ENCODE results near the gene COL18A1. TPM values are rescaled to one million over a fixed set of nuclear protein-coding genes. Genes with fewer than 3 reads are reported as not detected.

Gene COL18A1
- total and polyA plus RNA-seq, 2 of the 8 experiments (the other 6 are each of a cell fraction or from before 2014, with no cell fraction given) = 145 to 201 TPM

DNA sequence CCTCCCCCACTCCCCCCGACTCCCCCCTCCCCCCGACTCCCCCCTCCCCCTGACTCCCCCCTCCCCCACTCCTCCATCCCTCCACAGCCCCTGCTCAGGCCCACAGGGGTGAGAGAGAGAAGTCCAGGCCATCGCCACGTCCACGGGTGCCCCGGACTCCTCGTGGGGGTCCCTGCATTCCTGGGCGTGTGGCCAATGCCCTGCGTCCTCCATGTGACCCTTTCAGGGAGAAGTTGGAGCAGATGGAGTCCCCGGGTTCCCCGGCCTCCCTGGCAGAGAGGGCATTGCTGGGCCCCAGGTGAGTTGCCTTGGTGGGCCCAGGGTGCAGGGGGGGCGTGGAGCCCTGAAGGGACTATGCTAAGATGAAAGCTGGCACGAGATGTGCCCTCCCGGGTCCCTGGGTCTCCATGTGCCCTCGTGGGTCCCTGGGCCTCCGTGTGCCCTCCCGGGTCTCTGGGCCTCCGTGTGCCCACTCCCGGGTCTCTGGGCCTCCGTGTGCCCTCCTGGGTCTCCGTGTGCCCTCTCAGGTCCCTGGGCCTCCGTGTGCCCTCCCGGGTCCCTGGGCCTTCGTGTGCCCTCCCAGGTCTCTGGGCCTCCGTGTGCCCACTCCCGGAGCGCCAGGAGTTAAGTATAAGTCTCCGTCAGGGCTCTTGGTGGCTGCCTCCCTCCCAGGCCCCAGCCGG, 85.2 kb downstream of the COL18A1 start:
- Histone ChIP-seq H3K9ac (replicated peaks in 1 of 4; ENCODE audit: extremely low read depth in 1 of 4, low read depth in 3 of 4, low read length in 3 of 4) (no peak overlapping the region), H3K27ac (ENCODE audit: low read depth, low read length) (no peak overlapping the region), H3K9me3 (ENCODE audit: insufficient read depth in 2 of 2, low read depth in 1 of 2, low read length in 1 of 2) (no peaks in the 10 kb centered on the region), H3K27me3 (replicated peaks in 1 of 4; ENCODE audit: control insufficient read depth in 3 of 4, extremely low read depth in 1 of 4, insufficient read depth in 3 of 4, low read length in 3 of 4) (no peaks in the 10 kb centered on the region), H3K56ac (replicated peaks; ENCODE audit: insufficient read length, low read depth, low read length) (no peak overlapping the region), H4K91ac (replicated peaks; ENCODE audit: insufficient read length, low read length) (no peak overlapping the region), H2AK5ac (ENCODE audit: low read depth, low read length) (no peak overlapping the region), H2BK15ac (ENCODE audit: low read length) (no peak overlapping the region), H3K4me1 (replicated peaks in 1 of 4; ENCODE audit: control insufficient read depth in 3 of 4, insufficient read depth in 4 of 4, low read length in 3 of 4) (peaks cover 0 to 18% (median 14%) of the 10 kb centered on the region in 4 experiments; a peak in 6 of 7 replicates), H3K36me3 (ENCODE audit: control insufficient read depth in 2 of 4, insufficient read depth in 4 of 4, low read length in 3 of 4) (peaks cover 0 to 39% (median 6%) of the 10 kb centered on the region in 4 experiments; a peak in 6 of 8 replicates), H2AFZ (ENCODE audit: low read length) (no peak overlapping the region), H3K23me2 (ENCODE audit: low read depth, low read length) (no peaks in the 10 kb centered on the region), H4K8ac (ENCODE audit: extremely low read depth, insufficient read depth, low read length) (no peak overlapping the region), H4K5ac (ENCODE audit: insufficient read length, low read depth, low read length) (no peak overlapping the region), H3K14ac (ENCODE audit: insufficient read length) (no peak overlapping the region), H3K79me1 (ENCODE audit: low read depth, low read length) (no peaks in the 10 kb centered on the region), H3K4ac (replicated peaks; ENCODE audit: insufficient read length, low read depth, low read length) (peak overlapping the region; percentile 23), H3K4me3 (ENCODE audit: extremely low read depth in 1 of 4, insufficient read depth in 2 of 4, low read depth in 3 of 4, low read length in 4 of 4) (no peak overlapping the region), H2BK5ac (ENCODE audit: low read depth, low read length) (no peak overlapping the region; the same call in 1 of the 2 replicates), H2BK120ac (replicated peaks; ENCODE audit: low read depth, low read length) (no peak overlapping the region), H4K20me1 (replicated peaks in 1 of 2; ENCODE audit: control insufficient read depth in 1 of 2, insufficient read depth in 2 of 2, low read length in 2 of 2) (peaks cover 2 to 6% of the 10 kb centered on the region in 2 experiments), H2BK20ac (ENCODE audit: low read length) (no peak overlapping the region), H3K23ac (ENCODE audit: insufficient read length) (no peak overlapping the region), H3K4me2 (ENCODE audit: insufficient read depth in 1 of 2, low read depth in 2 of 2, low read length in 2 of 2) (no peak overlapping the region), H3K79me2 (ENCODE audit: control insufficient read depth in 1 of 2, insufficient read depth in 2 of 2, low read length in 2 of 2) (no peaks in the 10 kb centered on the region), H3K18ac (ENCODE audit: extremely low read depth, low read length) (no peak overlapping the region; the same call in 1 of the 2 replicates), H2BK12ac (ENCODE audit: low read depth, low read length) (no peak overlapping the region)
- DNase-seq (ENCODE audit: low read depth in 1 of 2, low spot score in 2 of 2) = no peak
- 88% methylated on average over 24 of the region's 29 CpGs; no CpG with 5 or more reads in 1 of the 2 experiments for WGBS, 2 experiments (ENCODE audit: extremely low coverage in 1 of 2, insufficient coverage in 1 of 2, insufficient read length in 1 of 2, insufficient replicate concordance in 2 of 2, low coverage in 1 of 2, low lambda C conversion rate in 2 of 2, missing lambda C conversion rate in 1 of 2)
- no peak for TF ChIP-seq SP2 (IDR thresholded peaks at IDR 0.05; ENCODE audit: low read length)
- TF ChIP-seq NRF1 (IDR thresholded peaks at IDR 0.05; ENCODE audit: low read depth, low read length) = no peak
- TF ChIP-seq EZH2 (IDR thresholded peaks at IDR 0.05; ENCODE audit: low read depth, low read length, severe bottlenecking) = no peak
- TF ChIP-seq ZNF274 (IDR thresholded peaks at IDR 0.05; ENCODE audit: borderline replicate concordance, extremely low read depth, low read length) = no peak
- TF ChIP-seq CBX8 (IDR thresholded peaks at IDR 0.05; ENCODE audit: borderline replicate concordance, low read depth, low read length) = no peak
- TF ChIP-seq SAP30 (IDR thresholded peaks at IDR 0.05; ENCODE audit: insufficient read depth, insufficient replicate concordance, low read length) = no peak
- POLR2A ChIA-PET (ENCODE audit: partially characterized antibody) = no interaction called here
- FAIRE-seq = no peak
- CTCF ChIA-PET (ENCODE audit: partially characterized antibody) = no interaction called here

Data from H1 (cell line).